CD4-positive, alpha-beta T cell treated with Interleukin-6 at 100 ng/mL for 8 hours (primary cell): ENCODE data around the gene SERINC2.
"Not testable (repeated sequence)": the region's sequence is repeated elsewhere in the genome, so short reads cannot be mapped to it uniquely, and the experiment has no call there.

Experiments used
- DNase-seq: peaks from one replicate; pipeline ENCODE4 v3.0.0-alpha.2; 2020; ENCODE audit warnings: mixed read lengths, low spot score

The SERINC2 gene

GRCh38 chr1:31471452-31472313 is 58.7 kb downstream of the SERINC2 start:
- DNase-seq, result not testable (repeated sequence)

- DNase-seq, result not testable (repeated sequence)
Observed at GRCh38 chr1:31472314-31472651, 59.3 kb downstream of the SERINC2 start.

- not testable (repeated sequence) for DNase-seq
Observed at GRCh38 chr1:31472673-31473072, 59.7 kb downstream of the SERINC2 start.

GRCh38 chr1:31473508-31473907 is 60.5 kb downstream of the SERINC2 start:
- DNase-seq, result not testable (repeated sequence)

GRCh38 chr1:31474567-31474966 is 61.6 kb downstream of the SERINC2 start:
- not testable (repeated sequence) for DNase-seq

- no peak for DNase-seq
Observed at GRCh38 chr1:31476891-31477846, 64.2 kb downstream of the SERINC2 start.

GRCh38 chr1:31478167-31478566 is 65.2 kb downstream of the SERINC2 start:
- DNase-seq, result no peak

- DNase-seq, result no peak
Observed at GRCh38 chr1:31479811-31480210, 66.8 kb downstream of the SERINC2 start.

- DNase-seq, result not testable (repeated sequence)
Observed at GRCh38 chr1:31480426-31480825, 67.4 kb downstream of the SERINC2 start.

GRCh38 chr1:31482482-31483011 is 69.5 kb downstream of the SERINC2 start:
- DNase-seq, result no peak

- DNase-seq, result no peak
Observed at GRCh38 chr1:31483012-31483946, 70.3 kb downstream of the SERINC2 start.
